Posterior cingulate gyrus (tissue), 11 donors: ENCODE measurements around the gene BMS1.
A peak's percentile ranks its signal among the peaks of the same experiment; 100 is the strongest.
"Not testable (repeated sequence)": the region's sequence is repeated elsewhere in the genome, so short reads cannot be mapped to it uniquely, and the experiment has no call there.

Experiments used
- DNase-seq, 10 donors: peaks; one replicate each; pipeline versions ENCODE4 v3.0.0 to v3.0.0-alpha.2; 2020 to 2021; ENCODE audit warnings: mixed read lengths in 3 of 10
- intact Hi-C: fragments of 100-400 bp; cut with DNase I; formaldehyde crosslinking; loops from one replicate; pipeline ENCODE4 v1.15.1; 2023

BMS1 gene

GRCh38 chr10:42782446-42783180, at the start of gene BMS1:
BMS1 (plus strand) TSS chr10:42782795; CDS start chr10:42784395, 1,600 bp downstream.
- DNase-seq: peak; percentile 86 to 99 (median 93)
- intact Hi-C loops: loop anchor here (10.0 kb wide), 2 partner anchors 228 to 418 kb away; no protein-coding TSS in a partner anchor

GRCh38 chr10:42734536-42734935, 48.1 kb upstream of the BMS1 start:
- intact Hi-C loops: no loop called here
- no peak for DNase-seq

- intact Hi-C loops: no loop called here
- DNase-seq: no peak
Observed at GRCh38 chr10:42738679-42739078, 43.9 kb upstream of the BMS1 start.

GRCh38 chr10:42741536-42741935, 41.1 kb upstream of the BMS1 start:
- intact Hi-C loops: not testable (repeated sequence)

GRCh38 chr10:42743697-42744096, 38.9 kb upstream of the BMS1 start:
- intact Hi-C loops: no loop called here
- DNase-seq: no peak

More at GRCh38 chr10:42741536-42741935, 41.1 kb upstream of the BMS1 start:
- not testable (repeated sequence) for DNase-seq

- no peak for DNase-seq
- intact Hi-C loops: no loop called here
Observed at GRCh38 chr10:42744134-42744701, 38.4 kb upstream of the BMS1 start.

- intact Hi-C loops: loop anchor here (2.0 kb wide), 1 partner anchor 350 kb away; no protein-coding TSS in a partner anchor
Observed at GRCh38 chr10:42753126-42753506, 29.5 kb upstream of the BMS1 start.

GRCh38 chr10:42753507-42754154, 29.0 kb upstream of the BMS1 start:
- DNase-seq: peak in 1 of 10 donors; percentile 85
- intact Hi-C loops: loop anchor here (2.0 kb wide), 1 partner anchor 349 kb away; no protein-coding TSS in a partner anchor

More at GRCh38 chr10:42753126-42753506, 29.5 kb upstream of the BMS1 start:
- DNase-seq: peak in 9 of 10 donors; percentile 39 to 95 (median 70)

GRCh38 chr10:42754155-42755027, 28.2 kb upstream of the BMS1 start:
- no peak for DNase-seq
- intact Hi-C loops: no loop called here

- intact Hi-C loops: no loop called here
- DNase-seq: peak in 1 of 10 donors; percentile 84
Observed at GRCh38 chr10:42755028-42755451, 27.6 kb upstream of the BMS1 start.

GRCh38 chr10:42755556-42756093, 27.0 kb upstream of the BMS1 start:
- intact Hi-C loops: no loop called here
- peak in 1 of 10 donors; percentile 78 for DNase-seq

GRCh38 chr10:42767906-42768305, 14.7 kb upstream of the BMS1 start:
- no peak for DNase-seq
- intact Hi-C loops: no loop called here

GRCh38 chr10:42768581-42769152, 13.9 kb upstream of the BMS1 start:
- no peak for DNase-seq
- intact Hi-C loops: no loop called here

- intact Hi-C loops: no loop called here
- no peak for DNase-seq
Observed at GRCh38 chr10:42769173-42769572, 13.4 kb upstream of the BMS1 start.

- intact Hi-C loops: no loop called here
- no peak for DNase-seq
Observed at GRCh38 chr10:42769673-42770072, 12.9 kb upstream of the BMS1 start.

GRCh38 chr10:42776681-42777080, 5.9 kb upstream of the BMS1 start:
- intact Hi-C loops: no loop called here
- DNase-seq: no peak

GRCh38 chr10:42780456-42780855, 2.1 kb upstream of the BMS1 start:
- intact Hi-C loops: loop anchor here (10.0 kb wide), 2 partner anchors 226 to 416 kb away; no protein-coding TSS in a partner anchor
- DNase-seq: no peak

GRCh38 chr10:42781893-42782445, 626 bp upstream of the BMS1 start:
- intact Hi-C loops: loop anchor here (10.0 kb wide), 2 partner anchors 227 to 417 kb away; no protein-coding TSS in a partner anchor
- no peak for DNase-seq

GRCh38 chr10:42783181-42783549, 570 bp downstream of the BMS1 start:
- intact Hi-C loops: loop anchor here (10.0 kb wide), 2 partner anchors 228 to 418 kb away; no protein-coding TSS in a partner anchor
- DNase-seq: no peak
